Activated CD8-positive, alpha-beta memory T cell treated with anti-CD3 and anti-CD28 coated beads for 48 hours (primary cell): ENCODE data around the gene ARPP21.

Experiments used
- DNase-seq, 3 experiments: peaks; one replicate each; pipeline ENCODE4 v3.0.0-alpha.2; 2020; ENCODE audit warnings: low read depth in 2 of 3, low spot score in 2 of 3

The ARPP21 gene

GRCh38 chr3:35675206-35675605 is 35.9 kb downstream of the ARPP21 start:
- no peak for DNase-seq

DNA sequence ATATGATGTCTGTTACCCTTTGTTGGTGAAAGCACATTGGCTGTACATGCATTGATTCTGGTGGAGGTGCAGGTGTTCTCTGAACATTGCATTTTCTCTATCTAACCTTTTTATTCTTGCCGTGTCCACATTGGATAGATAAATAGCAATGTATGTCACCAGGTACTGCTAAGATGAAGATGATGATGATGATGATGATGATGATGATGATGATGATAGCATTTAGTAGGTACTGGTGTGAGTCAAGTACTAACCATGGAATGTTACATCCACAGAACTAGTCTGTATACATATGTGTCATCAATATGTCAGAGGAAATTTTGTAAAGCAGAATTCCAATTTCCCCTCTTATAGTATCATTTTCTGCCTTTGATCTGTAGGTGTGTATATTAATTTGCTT is 36.3 kb downstream of the ARPP21 start:
- DNase-seq, result no peak

DNA sequence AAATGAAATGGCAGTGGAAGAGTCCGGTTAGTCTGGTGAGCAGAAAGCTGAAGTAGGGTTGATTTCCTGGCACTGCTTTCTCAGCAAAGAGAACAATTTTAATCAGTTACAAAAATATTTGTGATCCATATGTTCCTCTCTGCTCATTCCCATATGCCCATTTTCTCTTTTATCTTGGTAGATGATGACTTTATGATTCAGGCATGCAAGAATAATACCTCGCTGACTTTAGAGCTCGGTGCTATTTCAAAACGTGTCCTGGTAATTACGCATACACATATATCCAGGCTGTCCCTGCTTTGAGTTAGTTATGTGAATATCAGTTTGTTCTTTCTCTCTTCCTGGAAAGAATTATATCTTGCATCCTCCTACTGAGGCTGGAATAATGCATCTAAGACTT is 38.5 kb downstream of the ARPP21 start:
- no peak for DNase-seq

DNA sequence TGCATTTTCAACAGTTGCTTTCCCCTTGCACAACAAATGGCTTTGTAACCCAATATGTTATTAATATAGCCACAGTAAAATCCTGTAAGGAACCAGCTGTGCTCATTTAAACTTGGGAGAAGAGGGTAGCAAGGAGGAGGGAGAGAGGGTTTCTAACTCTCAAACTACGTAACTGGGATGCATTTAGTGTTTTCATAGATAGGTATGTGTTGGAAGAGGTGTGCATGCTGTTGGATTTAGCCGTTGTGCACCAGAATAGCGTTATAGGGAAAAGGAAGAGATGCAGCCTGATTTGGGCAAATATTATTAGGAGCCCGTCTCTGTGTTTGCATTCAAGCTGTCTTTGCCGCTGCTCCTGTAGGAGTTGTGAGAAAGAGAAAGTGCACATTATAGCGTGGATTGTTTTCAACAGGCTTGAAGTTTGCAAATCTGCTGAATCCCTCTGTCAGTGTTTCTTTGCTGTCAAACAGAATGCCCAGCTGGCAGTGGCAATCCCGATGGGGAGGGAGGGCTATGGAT is 39.4 kb downstream of the ARPP21 start:
- no peak for DNase-seq

DNA sequence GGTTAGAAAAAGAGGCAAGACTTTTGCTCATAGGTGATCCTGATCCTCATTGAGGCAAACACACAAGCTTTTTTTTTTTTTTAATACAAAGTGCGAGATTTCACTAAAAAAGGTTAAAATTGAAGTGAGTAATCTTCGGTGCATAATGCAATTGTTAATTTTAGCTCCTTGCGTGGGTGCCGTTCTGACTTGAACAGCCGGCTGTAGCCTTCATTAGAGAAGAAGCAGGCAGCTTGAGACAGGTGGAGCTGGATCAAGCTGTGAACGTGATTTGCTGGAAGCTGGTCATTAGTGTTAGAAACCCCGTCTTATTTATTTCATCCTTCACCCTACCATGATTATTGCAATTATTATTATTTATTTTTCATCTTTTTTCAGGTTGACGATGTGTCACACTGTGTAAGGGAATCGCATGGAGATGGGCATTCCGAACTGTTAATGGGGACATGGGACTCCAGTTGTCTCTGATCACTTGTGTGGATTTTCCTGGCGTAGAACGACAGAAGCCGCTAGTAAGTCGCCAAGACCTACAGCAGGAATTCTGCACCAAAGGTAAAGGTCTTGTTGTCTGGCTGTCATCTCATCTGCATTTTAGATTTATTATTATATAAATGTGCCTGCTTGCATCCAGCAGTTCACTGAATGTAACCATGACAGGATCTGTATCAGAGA is 40.2 kb downstream of the ARPP21 start:
- no peak for DNase-seq

- DNase-seq, result no peak
Measured at GRCh38 chr3:35680866-35681650, 41.7 kb downstream of the ARPP21 start.

- DNase-seq, result no peak
Measured at GRCh38 chr3:35685153-35685552, 45.8 kb downstream of the ARPP21 start.

GRCh38 chr3:35688826-35689225 is 49.5 kb downstream of the ARPP21 start:
- no peak for DNase-seq

GRCh38 chr3:35690271-35690670 is 50.9 kb downstream of the ARPP21 start:
- no peak for DNase-seq

DNA sequence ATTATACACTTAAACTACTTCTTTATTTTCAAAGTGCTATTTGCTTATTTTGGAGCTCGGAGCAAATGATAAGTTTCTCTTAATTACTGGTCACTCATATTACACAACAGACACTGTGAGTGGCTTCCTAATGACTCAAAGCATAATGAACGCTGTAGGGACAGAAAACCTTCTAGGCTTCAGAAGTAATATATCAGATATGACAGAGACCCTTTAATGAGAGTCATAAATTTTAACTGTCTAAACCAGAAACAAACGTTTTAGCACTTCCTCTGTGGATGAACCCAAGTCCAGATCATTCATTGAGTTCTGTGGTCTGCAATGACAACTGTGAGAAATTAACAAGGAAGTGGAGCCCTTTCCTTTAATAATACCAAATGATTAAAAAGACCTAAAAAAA is 66.6 kb downstream of the ARPP21 start:
- no peak for DNase-seq

GRCh38 chr3:35707904-35708303 is 68.6 kb downstream of the ARPP21 start:
- no peak for DNase-seq

GRCh38 chr3:35708394-35709271 is 69.3 kb downstream of the ARPP21 start:
- no peak for DNase-seq

GRCh38 chr3:35709691-35710090 is 70.4 kb downstream of the ARPP21 start:
- no peak for DNase-seq

- no peak for DNase-seq
Measured at GRCh38 chr3:35710554-35710953, 71.2 kb downstream of the ARPP21 start.

DNA sequence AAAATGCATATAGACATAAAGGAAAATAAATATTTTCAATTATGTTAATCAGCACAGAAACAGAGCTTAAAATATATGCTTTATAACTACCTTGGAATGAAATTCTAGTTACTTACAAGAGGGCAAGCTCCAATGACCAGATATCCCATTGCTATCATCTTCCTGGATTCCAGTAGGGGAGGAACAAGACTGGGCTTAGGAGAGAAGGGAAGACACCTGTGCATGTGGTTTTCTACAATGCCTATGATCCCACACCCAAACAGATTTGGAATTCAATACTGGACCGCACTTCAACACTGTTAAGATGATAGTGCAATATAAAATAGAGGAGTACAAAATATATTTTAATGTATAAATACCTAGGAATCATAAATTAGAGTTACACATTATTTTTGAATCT is 79.6 kb downstream of the ARPP21 start:
- DNase-seq, result no peak

- no peak for DNase-seq
Measured at GRCh38 chr3:35721628-35722027, 82.3 kb downstream of the ARPP21 start.

GRCh38 chr3:35722902-35723301 is 83.6 kb downstream of the ARPP21 start:
- no peak for DNase-seq

- no peak for DNase-seq
Measured at GRCh38 chr3:35723480-35724097, 84.3 kb downstream of the ARPP21 start.

DNA sequence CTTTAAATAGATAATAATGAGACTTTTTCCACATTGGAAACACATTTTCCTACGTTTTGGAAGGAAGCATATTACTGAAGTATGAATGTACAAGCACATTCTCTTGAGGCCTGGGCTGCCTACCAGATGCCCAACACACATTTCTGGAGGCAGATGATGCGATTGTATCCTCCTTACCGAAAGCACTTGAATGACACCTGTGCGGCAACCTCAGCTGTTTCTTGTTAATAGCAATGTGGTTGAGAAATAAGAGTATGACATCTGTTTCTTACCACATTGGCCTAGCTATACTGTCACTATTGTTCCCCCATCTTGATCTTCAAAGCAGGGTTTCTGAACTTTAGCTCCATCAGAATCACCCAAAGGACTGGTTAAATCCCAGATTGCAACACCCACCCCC is 84.8 kb downstream of the ARPP21 start:
- no peak for DNase-seq

DNA sequence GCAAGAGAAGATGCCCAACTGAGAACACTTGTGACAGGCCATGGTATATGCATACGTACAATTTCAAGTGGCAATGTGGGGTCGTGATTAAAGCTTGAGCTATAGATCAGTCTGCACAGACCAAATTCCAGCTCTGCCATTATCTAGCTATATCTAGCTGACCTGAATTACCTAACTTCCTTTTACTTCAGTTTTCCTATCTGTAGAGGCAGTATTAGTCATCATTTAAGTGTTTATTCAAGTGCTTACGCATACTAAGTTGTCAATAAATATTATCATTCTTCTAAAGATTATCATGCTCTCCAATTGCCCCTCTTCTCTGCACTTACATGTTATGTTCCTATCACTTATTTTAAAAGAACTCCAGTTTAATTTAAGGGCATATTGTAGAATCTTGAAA is 87.9 kb downstream of the ARPP21 start:
- no peak for DNase-seq

- DNase-seq, result no peak
Measured at GRCh38 chr3:35733341-35733740, 94.0 kb downstream of the ARPP21 start.
